NCI-H1436 treated with DMSO at 0.1 percent for 48 hours (cell line): ENCODE data around the gene AP3M1.

Experiments
- DNase-seq: peaks from one replicate; lab custom pipeline; 2025; lab: John Stamatoyannopoulos, UW

AP3M1 gene

DNA sequence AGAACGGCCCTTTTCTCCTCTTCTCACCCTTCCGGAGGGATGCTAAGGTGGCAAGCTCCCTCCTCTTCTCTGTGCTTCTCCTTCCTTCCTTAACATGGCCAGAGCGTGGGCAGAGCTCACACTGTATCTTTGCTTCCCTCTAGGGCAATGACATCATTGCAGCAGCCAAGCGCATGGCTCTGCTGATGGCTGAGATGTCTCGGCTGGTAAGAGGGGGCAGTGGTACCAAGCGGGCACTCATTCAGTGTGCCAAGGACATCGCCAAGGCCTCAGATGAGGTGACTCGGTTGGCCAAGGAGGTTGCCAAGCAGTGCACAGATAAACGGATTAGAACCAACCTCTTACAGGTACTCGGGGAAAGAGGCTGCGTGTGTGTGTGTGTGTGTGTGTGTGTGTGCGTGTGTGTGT lies 36.6 kb downstream of the AP3M1 start:
- DNase-seq: no peak

DNA sequence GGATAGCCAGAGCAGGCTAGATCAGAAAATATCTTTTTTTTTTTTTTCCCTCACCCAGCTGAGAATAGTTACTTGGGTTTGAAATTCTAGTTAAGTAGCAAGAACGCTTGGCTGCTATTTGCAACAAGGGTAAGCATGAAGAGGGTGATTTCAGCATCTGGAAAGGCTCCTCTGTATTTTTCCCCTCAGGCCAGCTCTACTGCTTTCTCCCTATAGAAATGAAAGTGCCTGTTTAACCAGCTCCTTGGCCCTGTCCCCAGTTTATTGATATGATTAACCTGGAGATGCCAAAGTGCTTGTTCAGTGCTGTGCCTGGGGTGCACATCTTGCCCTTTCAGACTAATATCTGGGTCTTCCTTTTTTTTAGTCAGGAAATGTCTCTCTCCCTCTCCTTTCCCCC lies 37.1 kb downstream of the AP3M1 start:
- no peak for DNase-seq

DNA sequence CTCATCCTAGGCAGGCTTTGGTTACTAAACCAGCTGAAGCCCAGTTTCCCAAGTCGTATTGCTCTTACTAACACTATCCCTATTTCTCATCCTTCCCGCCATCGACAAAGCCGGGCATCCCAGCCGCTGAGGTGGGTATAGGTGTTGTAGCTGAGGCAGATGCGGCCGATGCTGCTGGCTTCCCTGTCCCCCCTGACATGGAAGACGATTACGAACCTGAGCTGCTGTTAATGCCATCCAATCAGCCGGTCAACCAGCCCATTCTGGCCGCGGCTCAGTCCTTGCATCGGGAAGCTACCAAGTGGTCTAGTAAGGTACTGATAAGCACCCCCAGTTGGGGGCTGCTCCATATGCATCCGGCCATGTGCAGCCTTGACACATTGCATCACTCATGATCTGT lies 38.8 kb downstream of the AP3M1 start:
- no peak for DNase-seq

DNA sequence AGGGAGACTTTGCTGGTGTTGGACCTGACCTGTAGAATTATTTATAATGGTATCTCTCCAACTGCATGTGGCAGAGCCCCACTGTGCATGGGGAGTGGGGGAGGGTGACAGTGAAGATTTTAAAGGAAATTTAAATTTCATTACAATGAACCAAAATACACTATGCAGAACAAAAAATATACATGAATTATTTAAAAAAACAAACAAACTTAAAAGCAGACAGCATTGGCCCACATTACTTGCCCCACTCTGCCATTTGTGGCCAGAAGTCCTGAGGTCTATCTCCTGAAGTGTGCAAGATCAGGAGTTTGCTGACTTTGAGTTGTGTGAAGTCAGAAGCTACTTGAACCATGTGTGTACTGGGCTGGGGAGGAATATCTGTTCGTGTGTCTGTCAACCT lies 40.5 kb downstream of the AP3M1 start:
- DNase-seq: no peak

- DNase-seq: no peak
Observed at GRCh38 chr10:74109452-74109851, 41.2 kb downstream of the AP3M1 start.

GRCh38 chr10:74107391-74107790 lies 43.2 kb downstream of the AP3M1 start:
- no peak for DNase-seq

- no peak for DNase-seq
Observed at GRCh38 chr10:74104996-74105395, 45.6 kb downstream of the AP3M1 start.

DNA sequence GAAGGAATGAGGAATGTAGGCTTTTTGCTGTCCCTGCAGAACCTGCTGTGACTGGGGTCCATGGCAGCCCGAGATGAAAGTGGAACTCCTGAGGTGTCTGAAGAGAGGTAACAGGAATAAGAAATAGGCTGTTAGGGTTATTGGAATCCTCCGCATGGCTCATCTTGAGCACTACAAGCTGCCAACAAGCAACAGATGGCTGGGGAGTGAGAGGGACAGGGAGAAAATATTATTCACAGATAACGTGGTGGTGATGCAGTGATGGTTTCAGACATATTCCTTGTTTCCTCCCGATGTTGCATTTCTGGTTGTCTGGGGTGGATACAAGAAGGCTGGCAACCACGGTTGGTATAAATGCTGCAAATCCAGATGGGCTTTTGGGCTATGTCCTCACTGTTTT lies 46.1 kb downstream of the AP3M1 start:
- DNase-seq: no peak

DNA sequence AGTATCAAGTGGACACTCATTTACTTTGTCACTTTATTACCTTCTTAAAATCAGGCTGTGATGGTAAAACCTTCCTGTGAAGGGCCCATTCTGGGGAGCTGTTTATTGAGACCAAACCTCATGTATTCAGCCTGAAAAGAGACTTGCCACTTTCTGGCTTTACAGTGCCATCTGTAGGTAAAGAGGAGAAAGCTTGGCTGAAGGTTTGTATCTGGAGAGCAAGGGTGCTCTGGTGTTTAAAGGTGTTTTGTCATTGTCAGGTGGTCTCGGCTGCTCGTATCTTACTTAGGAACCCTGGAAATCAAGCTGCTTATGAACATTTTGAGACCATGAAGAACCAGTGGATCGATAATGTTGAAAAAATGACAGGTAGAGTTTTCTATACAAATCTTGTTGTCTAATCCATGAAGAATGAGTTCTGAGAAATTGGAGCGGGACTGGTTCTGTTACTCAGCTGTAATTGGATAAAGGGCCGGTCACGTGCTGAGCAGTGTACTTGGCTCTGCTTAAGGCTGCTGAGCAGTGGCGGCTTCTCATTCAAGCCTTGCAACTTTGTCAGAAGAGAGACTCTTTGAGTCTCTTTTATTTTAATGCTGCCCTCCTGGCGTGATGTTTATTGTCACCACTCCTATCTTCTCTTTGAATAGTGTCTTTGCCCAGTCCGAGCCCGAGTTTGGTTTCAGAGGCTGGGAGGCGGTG lies 46.9 kb downstream of the AP3M1 start:
- no peak for DNase-seq

DNA sequence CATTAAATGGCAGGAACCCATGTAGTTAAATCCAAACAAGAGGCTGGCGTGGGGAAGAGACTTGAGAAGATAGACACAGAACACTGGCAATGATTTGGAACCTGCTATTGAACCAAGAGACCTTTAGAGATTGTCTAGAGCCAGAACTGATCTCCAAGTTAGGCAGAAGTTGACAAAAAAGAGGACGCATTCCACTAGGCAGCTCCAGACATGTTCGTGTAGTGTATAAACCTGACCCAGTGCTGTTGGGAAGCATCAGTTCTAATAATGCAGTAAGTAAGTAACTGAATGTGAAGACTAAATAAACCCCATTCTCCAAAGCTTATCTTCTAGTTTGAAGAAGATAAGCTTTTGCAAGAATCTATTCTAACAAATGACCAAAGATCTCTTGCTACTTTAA lies 50.8 kb downstream of the AP3M1 start:
- DNase-seq: no peak

- DNase-seq: no peak
Observed at GRCh38 chr10:74099420-74099819, 51.2 kb downstream of the AP3M1 start.

GRCh38 chr10:74097776-74098175 lies 52.9 kb downstream of the AP3M1 start:
- DNase-seq: no peak

DNA sequence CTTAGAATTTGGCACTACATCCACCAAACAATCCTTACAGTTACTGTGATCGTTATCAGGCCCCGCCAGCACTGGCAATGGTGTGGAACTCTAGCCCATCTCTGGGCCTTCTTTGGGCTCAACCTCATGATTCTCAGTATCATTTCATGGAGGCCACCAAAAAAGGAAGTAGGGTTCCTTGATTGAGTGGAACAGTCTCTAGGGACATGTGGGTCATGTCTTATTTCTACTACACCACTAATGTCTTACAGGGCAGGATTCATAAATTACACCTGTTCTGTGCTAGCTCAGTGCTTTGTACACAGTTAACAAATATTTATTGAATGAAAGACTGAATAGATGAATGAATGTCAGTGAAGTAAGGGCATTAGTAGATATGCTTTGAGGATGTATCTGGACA lies 53.9 kb downstream of the AP3M1 start:
- DNase-seq: no peak

DNA sequence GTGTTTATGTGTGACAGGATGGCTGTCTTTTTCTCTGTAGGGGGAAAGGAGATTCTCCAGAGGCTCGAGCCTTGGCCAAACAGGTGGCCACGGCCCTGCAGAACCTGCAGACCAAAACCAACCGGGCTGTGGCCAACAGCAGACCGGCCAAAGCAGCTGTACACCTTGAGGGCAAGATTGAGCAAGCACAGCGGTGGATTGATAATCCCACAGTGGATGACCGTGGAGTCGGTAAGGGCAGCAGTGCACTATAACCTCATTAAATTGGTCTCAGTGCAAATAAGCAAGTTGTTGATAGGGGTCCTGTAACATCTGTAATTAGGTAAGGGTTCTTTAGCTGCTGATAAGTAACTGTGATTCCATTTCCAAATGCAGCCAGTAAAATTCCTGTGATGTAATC lies 56.4 kb downstream of the AP3M1 start:
- no peak for DNase-seq

- no peak for DNase-seq
Observed at GRCh38 chr10:74093530-74094164, 57.0 kb downstream of the AP3M1 start.

GRCh38 chr10:74092372-74092771 lies 58.3 kb downstream of the AP3M1 start:
- no peak for DNase-seq

- no peak for DNase-seq
Observed at GRCh38 chr10:74088722-74089121, 61.9 kb downstream of the AP3M1 start.

GRCh38 chr10:74086317-74086716 lies 64.3 kb downstream of the AP3M1 start:
- DNase-seq: no peak

DNA sequence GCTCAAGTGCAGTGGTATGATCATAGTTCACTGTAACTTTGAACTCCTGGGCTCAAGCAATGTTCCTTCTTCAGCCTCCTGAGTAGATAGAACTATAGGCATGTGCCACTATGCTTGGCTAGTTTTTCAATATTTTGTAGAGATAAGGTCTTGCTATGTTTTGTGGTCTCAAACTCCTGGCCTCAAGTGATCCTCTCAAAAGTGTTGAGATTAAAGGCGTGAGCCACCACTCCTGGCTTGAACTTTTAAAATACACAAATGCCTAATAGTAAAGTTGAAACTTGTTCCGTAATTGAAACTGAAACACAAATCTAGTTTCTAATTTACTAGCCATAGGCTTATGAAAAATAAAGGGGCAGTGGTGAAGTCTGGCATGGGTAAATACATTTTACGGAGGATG lies 65.7 kb downstream of the AP3M1 start:
- no peak for DNase-seq

DNA sequence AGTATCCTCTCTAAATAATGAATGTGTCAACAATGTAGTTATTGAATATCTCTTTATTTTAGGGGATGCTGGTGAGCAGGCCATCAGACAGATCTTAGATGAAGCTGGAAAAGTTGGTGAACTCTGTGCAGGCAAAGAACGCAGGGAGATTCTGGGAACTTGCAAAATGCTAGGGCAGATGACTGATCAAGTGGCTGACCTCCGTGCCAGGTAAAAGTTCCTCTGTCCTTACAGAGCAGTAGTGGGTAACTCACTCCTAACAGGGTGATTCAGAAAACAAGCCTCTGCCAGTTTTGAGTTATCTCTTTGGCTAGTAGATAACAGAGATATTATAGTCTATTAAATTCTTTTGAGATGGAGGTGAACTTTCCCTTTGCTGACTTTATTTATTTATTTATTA lies 67.3 kb downstream of the AP3M1 start:
- no peak for DNase-seq

- no peak for DNase-seq
Observed at GRCh38 chr10:74081941-74082718, 68.5 kb downstream of the AP3M1 start.

DNA sequence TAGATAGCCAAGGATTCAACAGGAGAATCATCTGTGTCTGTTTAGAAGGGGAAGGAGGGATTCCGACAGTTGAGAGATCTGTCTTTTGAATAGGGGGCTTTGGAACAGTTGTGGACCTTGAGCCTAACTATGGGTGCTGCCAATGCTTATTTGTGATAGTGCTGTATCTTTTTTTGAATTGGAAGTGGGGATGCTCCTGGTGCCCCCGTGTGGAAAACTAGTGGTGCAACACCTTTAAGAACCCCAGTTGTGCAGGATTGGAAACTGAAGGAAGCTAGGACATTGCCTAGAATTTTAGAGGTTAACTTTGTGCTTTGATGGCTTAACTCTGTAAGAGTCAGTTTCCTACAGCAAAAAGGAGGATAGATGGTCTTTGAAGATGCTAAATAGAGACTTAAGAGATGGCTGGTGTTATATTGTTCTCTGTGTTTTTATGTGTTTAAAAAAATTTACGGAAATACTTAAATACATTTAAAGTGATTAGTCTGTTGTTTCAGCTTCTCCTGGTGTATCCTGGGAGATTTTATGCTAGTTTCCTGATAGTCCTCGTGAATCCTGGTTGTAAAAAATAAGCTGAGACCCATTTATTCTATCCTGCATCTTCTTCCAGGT lies 69.3 kb downstream of the AP3M1 start:
- DNase-seq: no peak
